K562 (cell line): Measurements from ENCODE around the gene ABCA7. TPM values are rescaled to one million over a fixed set of nuclear protein-coding genes. Genes with fewer than 3 reads are reported as not detected.

Experiments used
- CBX3 ChIP-seq, 2 experiments: IDR thresholded peaks; 1 replicate in 1 of 2; 2 replicates in 1 of 2; pipeline ENCODE4 v1.6.1; 2012; ENCODE audit warnings: inconsistent platforms in 2 of 2, low read length in 2 of 2, borderline replicate concordance in 1 of 2, control low read depth in 1 of 2
- E2F3 ChIP-seq: fragments of 250-450 bp; sonication (Bioruptor Pico); IDR thresholded peaks from 2 replicates; pipeline ENCODE4 v1.4.0; 2020; ENCODE audit warnings: mild to moderate bottlenecking
- POLR2G ChIP-seq: fragments of 200-400 bp; formaldehyde crosslinking; IDR thresholded peaks from 2 replicates; pipeline ENCODE4 v1.6.1; 2017; ENCODE audit warnings: low read depth, mild to moderate bottlenecking, antibody characterized with exemption, low read length, moderate library complexity
- RFX5 ChIP-seq: IDR thresholded peaks from 2 replicates; pipeline ENCODE4 v1.6.1; 2011; ENCODE audit warnings: low read depth, mild to moderate bottlenecking, improper control_type of control experiment, low read length
- TAF1 ChIP-seq: IDR thresholded peaks from 2 replicates; pipeline ENCODE4 v1.6.1; 2011; ENCODE audit warnings: mild to moderate bottlenecking, low read length, moderate library complexity; ENCODE audit not compliant: insufficient read depth, control insufficient read depth, severe bottlenecking; ENCODE audit errors: extremely low read depth
- ZNF561 ChIP-seq: fragments of 450-650 bp; formaldehyde crosslinking; conservative IDR thresholded peaks from 2 replicates; pipeline ENCODE4 v1.4.0; 2020; ENCODE audit warnings: mild to moderate bottlenecking, moderate library complexity
- ZNF740 ChIP-seq, 3 experiments: fragments of 200-800 bp in 1 of 3; sonication (Bioruptor generic) in 1 of 3; sonication (generic) in 1 of 3; formaldehyde crosslinking in 1 of 3; IDR thresholded peaks; 2 replicates each; pipeline versions ENCODE4 v1.6.1 to v1.8.0; 2016 to 2022; ENCODE audit warnings: mild to moderate bottlenecking in 2 of 3, missing compliant biosample characterization in 2 of 3, missing genetic modification characterization in 2 of 3, missing genetic modification reagents in 1 of 3
- polyA plus RNA-seq, 8 experiments: library from polyadenylated mRNA; depleted of rRNA in 4 of 8; stranded (reverse) in 5 of 8; unstranded in 3 of 8; fragments of >200 nt; fragmentation: Nextera tagmentation in 2 of 8; fragmentation: Illumina TruSeq in 1 of 8; extraction: Ambion mirVana in 2 of 8; extraction: Trizol in 1 of 8; gene quantifications; 2 replicates each; pipeline versions ENCODE4 v1.2.1 to v1.2.3, GENCODE V29; 2011 to 2014; ENCODE audit warnings: inconsistent platforms in 1 of 8, missing spikeins in 1 of 8
- total RNA-seq, 7 experiments: library from RNA; depleted of rRNA in 6 of 7; stranded (reverse); fragments of >200 nt in 6 of 7; fragmentation: Illumina TruSeq in 2 of 7; extraction: Trizol in 2 of 7; gene quantifications; 2 replicates each; pipeline versions ENCODE4 v1.2.1 to v1.2.3, GENCODE V29; 2011 to 2021; ENCODE audit warnings: low replicate concordance in 1 of 7

The ABCA7 gene
- total and polyA plus RNA-seq, 9 of the 15 experiments (the other 6 are each of a cell fraction or from before 2014, with no cell fraction given), result 2.3 to 96.1 (median 31.2) TPM

GRCh38 chr19:1041835-1042685 lies 2.2 kb downstream of the ABCA7 start (continued):
- TF ChIP-seq TAF1 (peak; percentile 57), POLR2G (peak; percentile 69), RFX5 (no peak), ZNF740 (CRISPR knock-in tag; IDR thresholded peaks at IDR 0.05) (peak; percentile 96), ZNF740 (tag; IDR thresholded peaks at IDR 0.05) (peak in 1 of 2 experiments; percentile 79; a peak in 2 of 4 replicates), E2F3 (CRISPR knock-in tag) (no peak), CBX3 (IDR thresholded peaks at IDR 0.05; ENCODE audit: borderline replicate concordance in 1 of 2, low read length in 2 of 2) (peak in 1 of 2 experiments; percentile 27; a peak in 1 of 3 replicates), ZNF561 (CRISPR knock-in tag) (no peak)
